Activated CD4-positive, alpha-beta T cell treated with anti-CD3 and anti-CD28 coated beads, Interleukin-10, Interleukin-2, amounts not matched to agents 100 ng/mL and 50 ng/mL, durations not matched to agents 16 hours and 8 hours (primary cell): ENCODE results near the gene MTR.
"Not testable (repeated sequence)": the region's sequence is repeated elsewhere in the genome, so short reads cannot be mapped to it uniquely, and the experiment has no call there.

Experiments used
- DNase-seq: peaks from one replicate; pipeline ENCODE4 v3.0.0-alpha.2; 2020

The MTR gene

GRCh38 chr1:236836157-236836556 is 41.1 kb downstream of the MTR start:
- DNase-seq: no peak

DNA sequence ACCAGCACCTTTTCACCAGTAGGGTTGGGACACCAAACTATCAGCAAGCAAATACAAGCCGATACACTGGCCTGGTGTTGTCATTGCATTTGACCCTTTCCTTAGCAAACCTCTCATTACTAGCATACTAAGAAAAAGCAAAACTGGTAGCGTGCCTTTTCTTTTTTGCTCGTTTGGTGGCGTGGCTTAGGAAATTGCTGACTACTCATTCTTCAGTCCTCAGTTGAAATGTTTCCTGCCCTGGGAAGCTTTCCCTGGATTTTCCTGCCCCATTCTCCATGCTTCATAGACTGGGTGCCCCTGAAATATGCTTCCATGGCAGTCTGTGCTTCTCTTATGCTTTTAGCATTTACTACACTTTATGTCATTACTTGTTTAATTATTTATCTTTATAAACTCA is 42.0 kb downstream of the MTR start:
- DNase-seq: no peak

- DNase-seq: no peak
Measured at GRCh38 chr1:236837897-236838296, 42.8 kb downstream of the MTR start.

- no peak for DNase-seq
Measured at GRCh38 chr1:236841341-236841740, 46.2 kb downstream of the MTR start.

- DNase-seq: no peak
Measured at GRCh38 chr1:236844499-236845271, 49.6 kb downstream of the MTR start.

DNA sequence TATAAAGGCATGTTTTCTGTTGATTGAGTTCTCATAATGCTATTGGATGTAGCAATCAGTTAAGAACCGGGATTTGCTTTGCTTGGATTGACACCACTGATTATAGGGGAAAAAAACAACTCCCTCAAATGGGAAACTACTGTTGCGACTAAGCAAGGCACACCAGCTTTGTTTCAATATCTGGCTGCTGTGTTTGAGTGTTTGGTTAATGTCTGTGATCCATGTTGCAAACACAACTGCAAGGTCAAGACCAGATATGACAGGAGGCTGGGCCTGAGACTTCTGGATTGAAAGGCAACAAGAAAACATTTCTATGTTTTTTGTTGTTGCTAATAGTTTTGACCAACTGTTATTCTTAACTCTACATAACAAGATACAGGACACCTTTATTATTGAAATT is 50.7 kb downstream of the MTR start:
- DNase-seq: no peak

GRCh38 chr1:236848274-236848923 is 53.3 kb downstream of the MTR start:
- no peak for DNase-seq

DNA sequence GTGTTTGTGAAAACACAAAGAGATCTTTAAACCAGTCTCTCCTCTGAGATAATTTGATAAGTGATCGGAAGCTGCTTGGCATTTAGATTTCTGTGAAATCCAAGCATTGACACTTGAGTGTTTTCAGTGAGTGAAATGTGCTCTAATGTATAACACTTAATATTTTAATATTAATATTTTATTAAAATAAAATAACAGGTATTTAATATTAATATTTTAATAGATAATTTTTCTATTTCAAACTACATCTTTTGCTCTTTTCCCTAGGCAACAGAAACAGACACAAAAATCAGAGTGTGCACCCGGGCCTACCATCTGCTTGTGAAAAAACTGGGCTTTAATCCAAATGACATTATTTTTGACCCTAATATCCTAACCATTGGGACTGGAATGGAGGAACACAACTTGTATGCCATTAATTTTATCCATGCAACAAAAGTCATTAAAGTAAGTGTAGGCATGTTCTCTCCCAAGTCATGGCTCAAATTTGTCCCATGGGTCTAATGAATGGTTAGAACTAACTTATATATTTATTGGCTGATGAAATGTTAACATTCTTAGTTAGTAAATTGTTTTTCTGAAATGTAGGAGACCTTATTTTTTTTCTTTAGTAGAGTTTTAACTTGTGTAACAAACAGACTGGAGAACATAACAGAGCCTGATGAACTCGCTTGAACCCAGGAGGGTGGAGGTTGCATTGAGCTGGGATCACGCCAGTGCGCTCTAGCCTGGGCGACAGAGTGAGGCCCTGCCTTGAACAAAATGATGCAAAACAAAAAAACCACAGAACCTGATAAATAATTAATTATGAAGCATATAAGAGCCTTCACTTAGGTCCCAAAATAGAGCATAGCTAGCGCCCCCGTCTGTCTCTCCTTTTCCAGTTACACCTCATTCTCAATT is 55.2 kb downstream of the MTR start:
- no peak for DNase-seq

GRCh38 chr1:236851871-236852270 is 56.8 kb downstream of the MTR start:
- DNase-seq: no peak

GRCh38 chr1:236853921-236854604 is 59.0 kb downstream of the MTR start:
- no peak for DNase-seq

- DNase-seq: no peak
Measured at GRCh38 chr1:236854605-236854983, 59.5 kb downstream of the MTR start.

DNA sequence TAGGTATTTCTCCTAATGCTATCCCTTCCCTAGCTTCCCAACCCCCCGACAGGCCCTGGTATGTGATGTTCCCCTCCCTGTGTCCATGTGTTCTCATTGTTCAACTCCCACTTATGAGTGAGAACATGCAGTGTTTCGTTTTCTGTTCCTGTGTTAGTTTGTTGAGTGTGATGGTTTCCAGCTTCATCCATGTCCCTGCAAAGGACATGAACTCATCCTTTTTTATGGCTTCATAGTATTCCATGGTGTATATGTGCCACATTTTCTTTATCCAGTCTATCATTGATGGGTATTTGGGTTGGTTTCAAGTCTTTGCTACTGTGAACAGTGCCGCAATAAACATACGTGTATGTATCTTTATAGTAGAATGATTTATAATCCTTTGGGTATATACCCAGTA is 61.6 kb downstream of the MTR start:
- not testable (repeated sequence) for DNase-seq

DNA sequence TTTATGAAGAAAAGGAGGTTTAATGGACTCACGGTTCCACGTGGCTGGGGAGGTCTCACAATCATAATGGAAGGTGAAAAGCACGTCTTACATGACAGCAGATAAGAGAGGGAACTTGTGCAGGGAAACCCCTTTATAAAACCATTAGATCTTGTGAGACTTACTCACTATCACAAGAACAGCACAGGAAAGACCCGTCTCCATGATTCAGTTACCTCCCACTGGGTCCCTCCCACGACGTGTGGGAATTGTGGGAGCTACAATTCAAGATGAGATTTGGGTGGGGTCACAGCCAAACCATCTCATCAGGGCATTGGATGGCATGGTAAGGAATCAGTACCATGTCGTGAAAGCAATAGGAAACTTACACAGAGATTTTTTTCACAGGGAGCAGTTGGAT is 63.1 kb downstream of the MTR start:
- DNase-seq: no peak

GRCh38 chr1:236860101-236860500 is 65.0 kb downstream of the MTR start:
- DNase-seq: no peak

GRCh38 chr1:236860674-236861073 is 65.6 kb downstream of the MTR start:
- no peak for DNase-seq

- no peak for DNase-seq
Measured at GRCh38 chr1:236861560-236862218, 66.6 kb downstream of the MTR start.

- no peak for DNase-seq
Measured at GRCh38 chr1:236862219-236862591, 67.1 kb downstream of the MTR start.

GRCh38 chr1:236862615-236863211 is 67.6 kb downstream of the MTR start:
- DNase-seq: no peak

- DNase-seq: no peak
Measured at GRCh38 chr1:236864211-236864610, 69.1 kb downstream of the MTR start.

DNA sequence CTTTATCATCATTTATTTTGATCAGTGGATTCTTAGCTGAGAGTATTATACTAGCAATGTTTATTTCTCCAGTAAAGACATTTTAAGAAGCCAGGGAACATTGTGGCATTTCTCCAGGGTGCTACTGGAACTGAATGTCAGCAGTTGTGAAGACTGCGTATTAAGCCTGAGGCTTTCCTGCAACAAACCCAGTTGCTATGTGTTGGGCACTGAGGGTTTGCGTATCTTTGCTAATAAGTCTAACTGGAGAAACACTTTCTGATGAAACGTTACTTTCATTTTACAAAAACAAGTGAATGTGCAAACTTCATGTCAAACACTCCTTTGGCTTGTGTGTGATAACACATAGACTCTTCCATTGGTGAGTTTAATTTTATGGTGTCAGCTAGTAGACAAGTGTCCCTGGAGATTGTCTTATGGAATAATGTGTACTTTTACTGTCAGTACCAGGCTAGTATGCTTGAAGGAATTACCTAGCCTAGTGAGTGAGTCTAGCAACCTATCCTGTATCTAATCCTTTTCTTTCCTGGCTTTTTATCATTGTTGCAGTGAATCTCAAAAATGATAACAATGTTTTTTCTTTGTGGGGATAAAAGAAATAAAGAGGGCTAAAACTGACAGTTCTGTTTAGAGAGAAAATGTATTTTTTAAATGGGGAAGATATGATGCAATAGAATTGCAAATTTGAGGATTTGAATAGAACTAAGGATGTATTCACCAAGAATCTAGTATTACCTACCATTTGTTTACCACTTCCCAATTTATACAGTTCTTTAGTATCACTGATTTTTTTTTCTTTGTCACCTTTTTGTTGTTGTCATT is 70.1 kb downstream of the MTR start:
- no peak for DNase-seq

GRCh38 chr1:236865818-236866155 is 70.7 kb downstream of the MTR start:
- no peak for DNase-seq
